ENCODE data around the gene TFPT. TPM values are rescaled to one million over a fixed set of nuclear protein-coding genes. Genes with fewer than 3 reads are reported as not detected.

The TFPT gene
- total and polyA plus RNA-seq, 2 of the 4 experiments (the other 2 are of a cell fraction), result 7.9 to 17.1 TPM

- Histone ChIP-seq H2AK9ac (replicated peaks; ENCODE audit: low read depth, low read length, poor library complexity) (peak within 1 kb of the TSS; percentile 98), H3K9ac (ENCODE audit: low read depth, low read length) (peak within 1 kb of the TSS; percentile 68), H3K4me2 (ENCODE audit: low read depth, low read length) (peak within 1 kb of the TSS; percentile 80), H3K56ac (ENCODE audit: extremely low read depth, insufficient read depth, low read length) (no peak within 1 kb of the TSS; the same call in 1 of the 2 replicates), H4K8ac (ENCODE audit: low read depth in 2 of 2, low read length in 2 of 2) (peak within 1 kb of the TSS in 1 of 2 experiments; percentile 54; a peak in 1 of 4 replicates), H2BK5ac (ENCODE audit: low read depth, low read length, poor library complexity, severe bottlenecking) (peak within 1 kb of the TSS; percentile 67), H4K91ac (ENCODE audit: insufficient read depth, low read depth, low read length) (peak within 1 kb of the TSS; percentile 55; the same call in 1 of the 2 replicates), H3K4me3 (ENCODE audit: insufficient read depth, low read depth, low read length) (peak within 1 kb of the TSS; percentile 51), H3K27ac (ENCODE audit: insufficient read depth, low read length) (peak within 1 kb of the TSS; percentile 71), H3K4me1 (ENCODE audit: control insufficient read depth, insufficient read depth, low read length) (peaks cover 10% of the 10 kb centered on the region), H3K4ac (ENCODE audit: low read depth, low read length) (peak within 1 kb of the TSS; percentile 61), H2BK15ac (ENCODE audit: low read depth, low read length) (no peak within 1 kb of the TSS), H3K27me3 (ENCODE audit: control insufficient read depth, insufficient read depth, low read length) (no peaks in the 10 kb centered on the region), H3K79me1 (ENCODE audit: low read depth in 1 of 2, low read length in 2 of 2) (peaks cover 4 to 45% of the 10 kb centered on the region in 2 experiments), H3K9me1 (ENCODE audit: insufficient read depth, low read length) (peaks cover 16% of the 10 kb centered on the region), H3K23ac (ENCODE audit: low read depth, low read length) (peak within 1 kb of the TSS; percentile 45), H3K36me3 (ENCODE audit: control insufficient read depth, insufficient read depth, low read length) (peaks cover 14% of the 10 kb centered on the region), H3K18ac (ENCODE audit: low read depth, low read length) (no peak within 1 kb of the TSS), H2BK120ac (ENCODE audit: low read depth, low read length) (no peak within 1 kb of the TSS), H3K9me3 (ENCODE audit: control insufficient read depth, insufficient read depth, low read length) (no peaks in the 10 kb centered on the region), H2AK5ac (ENCODE audit: low read depth, low read length) (peak within 1 kb of the TSS; percentile 78), H3K14ac (replicated peaks; ENCODE audit: low read depth, low read length) (peak within 1 kb of the TSS; percentile 21), H2AFZ (replicated peaks; ENCODE audit: low read length, poor library complexity) (peak within 1 kb of the TSS; percentile 90), H4K5ac (ENCODE audit: low read depth, low read length) (no peak within 1 kb of the TSS), H4K20me1 (ENCODE audit: insufficient read depth, low read length) (peaks cover 48% of the 10 kb centered on the region), H2BK20ac (ENCODE audit: low read depth, low read length) (no peak within 1 kb of the TSS)
- in situ Hi-C loops (cut with MboI; ENCODE audit: low sequenced_read_pairs), result loop anchor here (25.0 kb wide), 1 partner anchor 1524 kb away; the partner anchor contains the start of gene U2AF2
- dilution Hi-C loops (cut with HindIII; ENCODE audit: low sequenced_read_pairs, unreplicated experiment), result no loop called here
- ChIA-PET POLR2A (ENCODE audit: unreplicated experiment) (interaction anchor here (0.7 to 1.8 kb wide), 3 partner anchors 21 to 63 kb away, joined by 3 to 5 read pairs (median 5); partner anchors contain the start of genes LENG1, PRPF31, RPS9 and TFPT), CTCF (interaction anchor here (1.1 kb wide), 1 partner anchor 72 kb away, joined by 3 read pairs; no protein-coding TSS in a partner anchor)
- DNase-seq (no peak), ATAC-seq (ENCODE audit: low read depth) (no peak)
- no peak for TF ChIP-seq BHLHE40 (IDR thresholded peaks at IDR 0.05; ENCODE audit: low read depth, low read length)
- peak; percentile 87 for TF ChIP-seq POLR2A (IDR thresholded peaks at IDR 0.05; ENCODE audit: low read depth, low read length)
- TF ChIP-seq MAZ (IDR thresholded peaks at IDR 0.05; ENCODE audit: borderline replicate concordance, low read depth, low read length), result peak; percentile 43; the same call in 1 of the 2 replicates
- no peak for TF ChIP-seq MAFK (IDR thresholded peaks at IDR 0.05; ENCODE audit: low read depth, low read length)
- TF ChIP-seq, protein P1, sequence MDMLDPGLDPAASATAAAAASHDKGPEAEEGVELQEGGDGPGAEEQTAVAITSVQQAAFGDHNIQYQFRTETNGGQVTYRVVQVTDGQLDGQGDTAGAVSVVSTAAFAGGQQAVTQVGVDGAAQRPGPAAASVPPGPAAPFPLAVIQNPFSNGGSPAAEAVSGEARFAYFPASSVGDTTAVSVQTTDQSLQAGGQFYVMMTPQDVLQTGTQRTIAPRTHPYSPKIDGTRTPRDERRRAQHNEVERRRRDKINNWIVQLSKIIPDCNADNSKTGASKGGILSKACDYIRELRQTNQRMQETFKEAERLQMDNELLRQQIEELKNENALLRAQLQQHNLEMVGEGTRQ (IDR thresholded peaks at IDR 0.05; ENCODE audit: low read depth, low read length), result no peak
- TF ChIP-seq, protein P2, sequence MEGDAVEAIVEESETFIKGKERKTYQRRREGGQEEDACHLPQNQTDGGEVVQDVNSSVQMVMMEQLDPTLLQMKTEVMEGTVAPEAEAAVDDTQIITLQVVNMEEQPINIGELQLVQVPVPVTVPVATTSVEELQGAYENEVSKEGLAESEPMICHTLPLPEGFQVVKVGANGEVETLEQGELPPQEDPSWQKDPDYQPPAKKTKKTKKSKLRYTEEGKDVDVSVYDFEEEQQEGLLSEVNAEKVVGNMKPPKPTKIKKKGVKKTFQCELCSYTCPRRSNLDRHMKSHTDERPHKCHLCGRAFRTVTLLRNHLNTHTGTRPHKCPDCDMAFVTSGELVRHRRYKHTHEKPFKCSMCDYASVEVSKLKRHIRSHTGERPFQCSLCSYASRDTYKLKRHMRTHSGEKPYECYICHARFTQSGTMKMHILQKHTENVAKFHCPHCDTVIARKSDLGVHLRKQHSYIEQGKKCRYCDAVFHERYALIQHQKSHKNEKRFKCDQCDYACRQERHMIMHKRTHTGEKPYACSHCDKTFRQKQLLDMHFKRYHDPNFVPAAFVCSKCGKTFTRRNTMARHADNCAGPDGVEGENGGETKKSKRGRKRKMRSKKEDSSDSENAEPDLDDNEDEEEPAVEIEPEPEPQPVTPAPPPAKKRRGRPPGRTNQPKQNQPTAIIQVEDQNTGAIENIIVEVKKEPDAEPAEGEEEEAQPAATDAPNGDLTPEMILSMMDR (conservative IDR thresholded peaks at IDR 0.05; ENCODE audit: low read depth, low read length), result 0 out of 2 replicates have a peak, but pooled peaks have one; percentile 13
- no TSS peak for BruUV-seq (replicated peaks)
- 0% methylated on average over 5 of the region's 103 CpGs; no CpG with 5 or more reads in 1 of the 2 experiments for WGBS, 2 experiments (ENCODE audit: extremely low coverage in 2 of 2, insufficient read length in 1 of 2)
- intact Hi-C loops (cut with micrococcal nuclease), result loop anchor here (1.0 to 2.0 kb wide), 3 partner anchors 21 to 269 kb away; partner anchors contain the start of genes LENG1, PRPF31 and TFPT
Measured at GRCh38 chr19:54137699-54138488, 22.4 kb upstream of the TFPT start, which contains the start of gene CNOT3. Gene CNOT3 (plus strand): TSS chr19:54137762. CDS start chr19:54142979, 5,217 bp downstream.

Data from IMR-90 (cell line).